ENCODE data around the gene XG. TPM values are rescaled to one million over a fixed set of nuclear protein-coding genes. Genes with fewer than 3 reads are reported as not detected.
"Not testable (repeated sequence)": the region's sequence is repeated elsewhere in the genome, so short reads cannot be mapped to it uniquely, and the experiment has no call there.

XG gene
- total and polyA plus RNA-seq, 7 donors, result 0.03 to 1.1 TPM; not detected in 5

DNA sequence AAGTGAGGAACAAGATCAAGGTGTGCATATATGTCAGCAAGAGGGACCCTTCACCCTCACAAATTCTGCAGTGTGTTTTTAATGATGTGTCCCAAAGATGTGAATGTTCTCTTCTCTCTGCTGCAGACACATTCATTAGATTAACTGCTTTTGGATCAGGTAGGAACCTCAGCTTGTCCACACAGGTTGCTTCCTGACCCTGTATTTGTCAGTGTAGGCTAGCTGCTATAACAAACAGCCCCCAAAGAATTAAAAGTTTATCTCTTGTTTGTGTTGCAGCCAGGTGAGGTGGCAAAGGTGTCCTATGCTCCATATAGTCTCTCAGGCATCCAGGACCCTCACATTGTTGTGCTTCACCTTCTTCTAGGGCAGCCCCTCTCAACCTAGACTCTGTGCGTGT is 17.8 kb downstream of the XG start:
- peaks cover 0 to 19% (median 17%) of the 10 kb centered on the region in 4 donors for H3K4me1 ChIP-seq
- no peak overlapping the region for H3K4me3 ChIP-seq
- intact Hi-C loops (cut with DNase I), result loop anchor here (5.0 kb wide), 1 partner anchor 67 kb away; no protein-coding TSS in a partner anchor
- no peaks in the 10 kb centered on the region for H3K36me3 ChIP-seq
- H3K9me3 ChIP-seq, result no peaks in the 10 kb centered on the region
- no peak for TF ChIP-seq EP300 (IDR thresholded peaks at IDR 0.05)
- TF ChIP-seq POLR2A (IDR thresholded peaks at IDR 0.05), result no peak
- TF ChIP-seq POLR2AphosphoS5 (IDR thresholded peaks at IDR 0.05), result no peak
- TF ChIP-seq, protein P1, sequence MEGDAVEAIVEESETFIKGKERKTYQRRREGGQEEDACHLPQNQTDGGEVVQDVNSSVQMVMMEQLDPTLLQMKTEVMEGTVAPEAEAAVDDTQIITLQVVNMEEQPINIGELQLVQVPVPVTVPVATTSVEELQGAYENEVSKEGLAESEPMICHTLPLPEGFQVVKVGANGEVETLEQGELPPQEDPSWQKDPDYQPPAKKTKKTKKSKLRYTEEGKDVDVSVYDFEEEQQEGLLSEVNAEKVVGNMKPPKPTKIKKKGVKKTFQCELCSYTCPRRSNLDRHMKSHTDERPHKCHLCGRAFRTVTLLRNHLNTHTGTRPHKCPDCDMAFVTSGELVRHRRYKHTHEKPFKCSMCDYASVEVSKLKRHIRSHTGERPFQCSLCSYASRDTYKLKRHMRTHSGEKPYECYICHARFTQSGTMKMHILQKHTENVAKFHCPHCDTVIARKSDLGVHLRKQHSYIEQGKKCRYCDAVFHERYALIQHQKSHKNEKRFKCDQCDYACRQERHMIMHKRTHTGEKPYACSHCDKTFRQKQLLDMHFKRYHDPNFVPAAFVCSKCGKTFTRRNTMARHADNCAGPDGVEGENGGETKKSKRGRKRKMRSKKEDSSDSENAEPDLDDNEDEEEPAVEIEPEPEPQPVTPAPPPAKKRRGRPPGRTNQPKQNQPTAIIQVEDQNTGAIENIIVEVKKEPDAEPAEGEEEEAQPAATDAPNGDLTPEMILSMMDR (IDR thresholded peaks at IDR 0.05), result no peak
- no peaks in the 10 kb centered on the region for H3K27me3 ChIP-seq
- no peak overlapping the region for H3K27ac ChIP-seq
- no peak for DNase-seq
- WGBS, 2 donors, result 91 to 94% methylated on average over 1 of the region's 1 CpG

DNA sequence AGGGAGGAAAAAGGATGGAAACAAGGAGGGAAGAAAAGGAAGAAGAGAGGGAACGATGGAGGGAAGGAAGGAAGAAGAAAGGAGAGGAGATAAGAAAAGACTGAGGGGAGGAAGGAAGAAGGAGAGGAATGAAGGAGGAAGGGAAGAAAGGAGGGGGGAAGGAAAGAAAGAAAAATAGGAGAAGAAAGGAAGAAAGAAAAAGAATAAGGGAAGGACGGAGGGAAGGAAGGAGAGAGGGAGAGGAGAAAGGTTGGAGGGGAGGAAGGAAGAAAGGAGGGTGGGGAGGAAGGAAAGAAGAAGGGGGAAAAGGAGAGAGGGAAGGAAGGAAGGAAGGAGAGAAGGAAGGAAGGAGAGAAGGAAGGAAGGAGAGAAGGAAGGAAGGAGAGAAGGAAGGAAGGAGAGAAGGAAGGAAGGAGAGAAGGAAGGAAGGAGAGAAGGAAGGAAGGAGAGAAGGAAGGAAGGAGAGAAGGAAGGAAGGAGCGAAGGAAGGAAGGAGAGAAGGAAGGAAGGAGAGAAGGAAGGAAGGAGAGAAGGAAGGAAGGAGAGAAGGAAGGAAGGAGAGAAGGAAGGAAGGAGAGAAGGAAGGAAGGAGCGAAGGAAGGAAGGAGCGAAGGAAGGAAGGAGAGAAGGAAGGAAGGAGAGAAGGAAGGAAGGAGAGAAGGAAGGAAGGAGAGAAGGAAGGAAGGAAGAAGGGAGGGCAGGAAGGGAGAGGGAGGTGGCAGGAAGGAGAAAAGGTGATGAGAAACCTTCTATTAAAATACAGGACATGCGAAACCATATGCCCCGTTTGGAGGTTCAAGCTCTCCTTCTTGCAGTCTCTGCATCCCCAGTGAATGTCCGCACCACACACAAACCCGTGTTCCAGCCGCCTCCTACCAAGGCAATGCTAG is 21.6 kb downstream of the XG start:
- not testable (repeated sequence) for H3K4me3 ChIP-seq, H3K27me3 ChIP-seq, H3K27ac ChIP-seq, DNase-seq, H3K36me3 ChIP-seq, H3K9me3 ChIP-seq, H3K4me1 ChIP-seq
- intact Hi-C loops (cut with DNase I), result loop anchor here (2.0 kb wide), 1 partner anchor 61 kb away; no protein-coding TSS in a partner anchor
- WGBS, 2 donors, result 89% methylated on average over 8 of the region's 10 CpGs

DNA sequence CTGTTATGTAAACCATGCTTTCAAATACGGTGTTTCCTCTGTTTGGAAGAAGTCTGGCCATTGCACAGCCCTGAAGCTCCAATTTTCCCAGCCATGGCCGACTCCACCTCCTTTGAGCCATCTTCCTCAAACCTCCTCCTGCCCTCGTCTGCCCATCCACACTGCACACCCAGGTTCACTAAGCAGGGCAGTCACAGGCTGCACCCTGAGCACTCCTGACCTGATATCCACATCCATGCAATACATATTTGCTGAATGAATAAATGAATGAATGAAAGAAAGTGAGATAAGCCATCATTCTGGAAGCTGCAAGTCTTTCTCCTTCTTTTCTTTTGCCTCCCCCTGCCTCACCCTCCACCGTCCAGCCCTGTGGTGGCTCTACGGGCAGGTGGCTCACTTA is 22.2 kb downstream of the XG start:
- TF ChIP-seq EP300 (IDR thresholded peaks at IDR 0.05) (no peak), POLR2AphosphoS5 (IDR thresholded peaks at IDR 0.05) (no peak), POLR2A (IDR thresholded peaks at IDR 0.05) (no peak)
- TF ChIP-seq, protein P1 (IDR thresholded peaks at IDR 0.05), result no peak
- intact Hi-C loops (cut with DNase I), result loop anchor here (2.0 kb wide), 1 partner anchor 61 kb away; no protein-coding TSS in a partner anchor
- 80 to 86% methylated on average over 5 of the region's 5 CpGs for WGBS, 2 donors
- no peaks in the 10 kb centered on the region for H3K9me3 ChIP-seq
- H3K36me3 ChIP-seq, result no peaks in the 10 kb centered on the region
- H3K27ac ChIP-seq, result no peak overlapping the region
- no peaks in the 10 kb centered on the region for H3K27me3 ChIP-seq
- H3K4me3 ChIP-seq, result no peak overlapping the region
- no peak for DNase-seq
- H3K4me1 ChIP-seq, result no peaks in the 10 kb centered on the region

DNA sequence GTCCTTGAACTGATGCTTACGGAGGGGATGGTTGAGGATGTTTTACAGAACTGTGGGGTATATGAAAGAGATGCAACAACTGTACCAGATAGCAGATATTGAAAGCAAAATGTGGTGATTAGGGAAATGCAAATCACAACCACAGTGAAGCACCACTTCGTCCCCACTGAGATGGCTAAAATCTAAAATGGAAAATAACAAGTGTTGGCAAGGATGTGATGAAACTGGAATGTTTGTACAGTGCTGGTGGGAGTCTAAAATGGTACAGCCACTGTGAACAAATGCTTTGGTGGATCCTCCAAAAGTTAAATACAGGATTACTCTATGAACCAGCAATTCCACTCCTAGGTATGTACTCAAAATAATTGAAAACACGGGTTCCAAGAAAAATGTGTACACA is 22.9 kb downstream of the XG start:
- Histone ChIP-seq H3K4me1 (no peaks in the 10 kb centered on the region), H3K9me3 (no peaks in the 10 kb centered on the region), H3K27me3 (no peaks in the 10 kb centered on the region), H3K4me3 (no peak overlapping the region), H3K36me3 (no peaks in the 10 kb centered on the region), H3K27ac (no peak overlapping the region)
- DNase-seq, result no peak
- intact Hi-C loops (cut with DNase I), result loop anchor here (2.0 kb wide), 1 partner anchor 62 kb away; no protein-coding TSS in a partner anchor
- WGBS, 2 donors, result 94 to 97% methylated on average over 3 of the region's 3 CpGs
- no peak for TF ChIP-seq POLR2AphosphoS5 (IDR thresholded peaks at IDR 0.05)
- TF ChIP-seq POLR2A (IDR thresholded peaks at IDR 0.05), result no peak
- TF ChIP-seq, protein P1 (IDR thresholded peaks at IDR 0.05), result no peak
- TF ChIP-seq EP300 (IDR thresholded peaks at IDR 0.05), result no peak

DNA sequence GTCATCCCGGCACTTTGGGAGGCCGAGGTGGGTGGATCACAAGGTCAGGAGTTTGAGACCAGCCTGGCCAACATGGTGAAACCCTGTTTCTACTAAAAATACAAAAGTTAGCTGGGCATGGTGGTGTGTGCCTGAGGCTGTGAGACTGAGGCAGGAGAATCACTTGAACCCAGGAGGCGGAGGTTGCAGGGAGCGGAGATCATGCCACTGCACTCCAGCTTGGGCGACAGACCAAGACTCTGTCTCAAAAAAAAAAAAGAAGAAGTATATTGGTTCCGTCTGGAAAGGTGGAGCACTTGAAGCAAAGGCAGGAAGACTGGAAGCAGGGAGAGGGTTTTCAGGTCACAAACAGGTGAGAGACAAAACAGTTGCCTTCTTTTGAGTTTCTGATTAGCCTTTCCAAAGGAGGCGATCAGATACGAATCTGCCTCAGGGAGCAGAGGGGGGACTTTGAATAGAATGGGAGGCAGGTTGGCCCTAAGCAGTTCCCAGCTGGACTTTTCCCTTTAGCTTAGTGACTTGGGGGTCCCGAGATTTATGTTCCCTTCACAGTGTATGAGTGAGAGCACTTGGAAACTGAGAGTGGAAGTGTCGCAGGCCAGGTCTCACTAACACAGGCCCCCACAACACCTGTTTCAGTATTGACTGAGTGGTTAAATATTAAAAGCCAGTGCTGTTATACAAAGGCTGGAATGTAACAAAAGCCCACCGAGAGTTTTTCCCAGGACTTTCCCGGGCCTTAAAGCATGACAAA is 28.8 kb downstream of the XG start:
- H3K4me3 ChIP-seq; DNase-seq; H3K4me1 ChIP-seq; H3K9me3 ChIP-seq; H3K27me3 ChIP-seq; intact Hi-C loops (cut with DNase I); H3K36me3 ChIP-seq; H3K27ac ChIP-seq: not testable (repeated sequence)
- WGBS, 2 donors, result 24 to 72% methylated on average over 12 of the region's 12 CpGs
